Choroid plexus epithelial cell (primary cell): ENCODE data around the gene PTPRG.

Experiments
- DNase-seq: peaks from one replicate; pipeline ENCODE4 v3.0.0-alpha.2; 2010; ENCODE audit warnings: low read depth
- H3K4me3 ChIP-seq: 2 replicates; pipeline ENCODE4 v1.5.1; 2011; ENCODE audit warnings: low read depth, mild to moderate bottlenecking, control low read depth, low read length, moderate library complexity
- CTCF ChIP-seq: conservative IDR thresholded peaks from 2 replicates; pipeline ENCODE4 v1.5.1; 2011; ENCODE audit warnings: low read depth, mild to moderate bottlenecking, control low read depth, inconsistent platforms, low read length, moderate library complexity

The PTPRG gene

DNA sequence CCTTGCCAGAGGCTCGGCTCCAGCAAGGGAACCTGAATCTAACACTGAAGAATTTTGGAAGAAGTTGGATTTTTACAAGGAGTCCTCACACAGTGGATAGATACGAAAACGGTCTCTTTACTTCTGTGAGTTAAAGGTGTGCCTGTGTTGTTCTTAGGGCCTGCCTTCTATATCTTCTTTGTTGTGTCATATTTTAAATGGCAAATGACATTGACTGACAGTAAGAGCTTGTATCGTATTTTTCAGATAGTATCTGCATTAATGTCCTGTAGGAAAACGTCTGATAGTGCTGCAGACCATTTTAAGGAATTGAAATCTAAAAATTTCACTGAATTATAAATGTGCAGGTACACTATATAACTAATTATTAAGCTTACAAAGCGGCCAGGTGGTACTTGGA lies 56.3 kb downstream of the PTPRG start:
- no peak overlapping the region for H3K4me3 ChIP-seq
- no peak for TF ChIP-seq CTCF
- no peak for DNase-seq

DNA sequence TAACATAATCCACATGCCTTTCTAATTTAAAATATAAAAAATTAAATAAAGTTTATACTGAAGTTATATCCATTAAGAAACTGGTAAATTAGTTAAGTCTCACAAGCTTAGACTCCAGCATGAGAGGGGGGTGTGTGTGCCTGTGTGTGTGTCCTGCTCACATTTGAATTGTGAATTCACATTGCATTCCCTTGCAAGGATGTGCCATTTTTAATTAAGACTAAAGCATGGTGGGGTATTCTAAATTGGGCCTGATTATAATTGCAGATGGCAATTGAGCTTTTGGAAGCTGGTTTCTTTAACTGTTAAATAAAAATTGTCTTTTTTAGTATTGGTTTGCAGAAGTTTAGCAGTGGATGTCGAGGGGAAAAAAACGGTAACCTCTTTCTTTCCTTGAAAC lies 56.9 kb downstream of the PTPRG start:
- no peak overlapping the region for H3K4me3 ChIP-seq
- no peak for TF ChIP-seq CTCF
- no peak for DNase-seq

- TF ChIP-seq CTCF, result no peak
- DNase-seq, result no peak
- no peak overlapping the region for H3K4me3 ChIP-seq
These were observed 57.5 kb downstream of the PTPRG start for GRCh38 chr3:61618871-61619270.

- no peak for DNase-seq
- H3K4me3 ChIP-seq, result no peak overlapping the region
- no peak for TF ChIP-seq CTCF
These were observed 58.7 kb downstream of the PTPRG start for GRCh38 chr3:61620073-61620472.

GRCh38 chr3:61624300-61624699 lies 62.9 kb downstream of the PTPRG start:
- TF ChIP-seq CTCF, result no peak
- DNase-seq, result no peak
- H3K4me3 ChIP-seq, result no peak overlapping the region

- no peak for TF ChIP-seq CTCF
- H3K4me3 ChIP-seq, result no peak overlapping the region
- DNase-seq, result no peak
These were observed 64.1 kb downstream of the PTPRG start for GRCh38 chr3:61625429-61625828.

DNA sequence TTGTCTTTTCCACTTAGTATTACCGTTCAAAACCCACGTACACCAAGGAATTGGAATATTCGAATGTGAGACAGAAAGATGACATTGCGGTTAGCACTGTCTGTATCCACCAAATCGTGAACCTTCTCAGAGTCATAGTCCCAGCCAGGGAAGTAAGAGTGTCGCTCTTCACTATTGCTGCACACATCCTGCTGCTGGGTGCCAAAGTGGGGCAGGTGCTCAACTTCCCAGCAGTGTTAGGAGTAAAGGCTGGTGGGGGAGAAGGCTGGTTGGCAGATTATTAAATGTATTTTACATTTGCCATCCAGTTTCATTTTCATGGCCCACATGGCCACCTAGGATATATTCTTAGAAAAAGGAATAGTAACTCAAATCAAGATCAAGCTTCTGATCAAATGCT lies 65.1 kb downstream of the PTPRG start:
- DNase-seq, result no peak
- no peak for TF ChIP-seq CTCF
- H3K4me3 ChIP-seq, result no peak overlapping the region
